HG03354 (cell line): ENCODE measurements around the gene ZDHHC8.
A peak's percentile ranks its signal among the peaks of the same experiment; 100 is the strongest.

Experiments used
- ATAC-seq: cut with Tn5 transposase; IDR thresholded peaks from one replicate; pipeline ENCODE4 v1.9.1; 2021; ENCODE audit warnings: mild to moderate bottlenecking; ENCODE audit not compliant: unreplicated experiment, poor library complexity, severe bottlenecking

Gene ZDHHC8

GRCh38 chr22:20131597-20131858, at the start of gene ZDHHC8:
ZDHHC8 (plus strand) TSS chr22:20131804; CDS start chr22:20131948, 144 bp downstream.
- ATAC-seq: peak; percentile 45

GRCh38 chr22:20083157-20083890, 48.3 kb upstream of the ZDHHC8 start:
- ATAC-seq: no peak

- no peak for ATAC-seq
Measured at GRCh38 chr22:20083891-20084546, 47.6 kb upstream of the ZDHHC8 start.

GRCh38 chr22:20084547-20085413, 46.8 kb upstream of the ZDHHC8 start:
- no peak for ATAC-seq

GRCh38 chr22:20085651-20086050, 46.0 kb upstream of the ZDHHC8 start:
- no peak for ATAC-seq

- no peak for ATAC-seq
Measured at GRCh38 chr22:20086101-20086599, 45.5 kb upstream of the ZDHHC8 start.

- ATAC-seq: no peak
Measured at GRCh38 chr22:20086763-20087162, 44.8 kb upstream of the ZDHHC8 start.

- no peak for ATAC-seq
Measured at GRCh38 chr22:20087319-20088262, 44.0 kb upstream of the ZDHHC8 start.

- ATAC-seq: no peak
Measured at GRCh38 chr22:20088263-20088648, 43.3 kb upstream of the ZDHHC8 start.

- ATAC-seq: no peak
Measured at GRCh38 chr22:20089226-20089976, 42.2 kb upstream of the ZDHHC8 start.

- ATAC-seq: no peak
Measured at GRCh38 chr22:20089977-20090729, 41.5 kb upstream of the ZDHHC8 start.

GRCh38 chr22:20090730-20091240, 40.8 kb upstream of the ZDHHC8 start:
- ATAC-seq: no peak

- ATAC-seq: no peak
Measured at GRCh38 chr22:20091690-20092476, 39.7 kb upstream of the ZDHHC8 start.

GRCh38 chr22:20092477-20092854, 39.1 kb upstream of the ZDHHC8 start:
- no peak for ATAC-seq

GRCh38 chr22:20093418-20094196, 38.0 kb upstream of the ZDHHC8 start:
- ATAC-seq: no peak

GRCh38 chr22:20094197-20094807, 37.3 kb upstream of the ZDHHC8 start:
- no peak for ATAC-seq
